ENCODE data around the gene ZC3H13.
"Not testable (repeated sequence)": the region's sequence is repeated elsewhere in the genome, so short reads cannot be mapped to it uniquely, and the experiment has no call there.

Gene ZC3H13

DNA sequence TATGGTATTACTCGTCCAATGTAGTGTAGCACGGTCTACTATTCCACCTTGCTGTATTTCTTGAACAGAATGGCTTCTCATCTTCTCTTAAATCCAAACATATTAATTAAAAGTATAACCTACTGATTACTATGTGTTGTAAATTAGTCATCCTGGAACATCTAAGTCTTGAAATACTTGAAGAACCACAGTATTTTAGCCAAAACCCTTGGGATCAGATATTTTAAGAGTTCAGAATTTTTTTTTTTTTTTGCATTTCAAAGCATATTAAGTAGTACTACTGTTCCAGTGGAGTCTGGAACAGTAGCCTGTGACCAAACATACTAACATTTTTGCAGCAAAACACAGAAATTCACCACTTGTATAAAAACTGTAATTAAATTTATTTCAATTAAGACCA lies 30.1 kb downstream of the ZC3H13 start:
- H3K27ac Mint-ChIP-seq, result no peak overlapping the region
- no peaks in the 10 kb centered on the region for H3K9me3 Mint-ChIP-seq
- no peak overlapping the region for H3K4me3 Mint-ChIP-seq
- no peak for DNase-seq
- peaks cover 4 to 29% of the 10 kb centered on the region in 2 donors for H3K4me1 Mint-ChIP-seq (ENCODE audit: low read depth in 2 of 2)
- H3K27me3 Mint-ChIP-seq, result no peaks in the 10 kb centered on the region
- ATAC-seq (replicated peaks), result no peak
- H3K36me3 Mint-ChIP-seq (ENCODE audit: insufficient read depth), result peaks cover 41% of the 10 kb centered on the region

DNA sequence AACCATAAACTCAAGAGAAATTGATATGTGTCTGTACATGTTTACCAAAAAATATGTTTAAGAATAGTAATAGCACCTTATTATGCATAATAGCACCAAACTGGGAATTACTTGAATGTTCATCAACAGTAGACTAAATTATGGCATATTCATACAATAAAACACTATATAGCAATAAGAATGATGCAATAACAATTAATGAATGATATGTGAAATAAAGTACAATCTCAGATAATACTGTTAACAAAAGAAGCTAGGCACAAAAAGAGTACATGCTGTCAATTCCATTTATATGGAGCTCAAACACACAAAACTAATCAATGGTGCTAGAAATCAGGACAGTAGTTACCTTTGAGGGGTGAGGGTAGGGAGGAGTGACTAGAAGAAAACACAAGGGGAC lies 36.3 kb downstream of the ZC3H13 start:
- H3K4me1 Mint-ChIP-seq (ENCODE audit: low read depth in 2 of 2), result peaks cover 2 to 15% of the 10 kb centered on the region in 2 donors
- no peaks in the 10 kb centered on the region for H3K27me3 Mint-ChIP-seq
- no peak for ATAC-seq (replicated peaks)
- no peak for DNase-seq
- peaks cover 59% of the 10 kb centered on the region for H3K36me3 Mint-ChIP-seq (ENCODE audit: insufficient read depth)
- no peaks in the 10 kb centered on the region for H3K9me3 Mint-ChIP-seq
- no peak overlapping the region for H3K4me3 Mint-ChIP-seq
- H3K27ac Mint-ChIP-seq, result peak overlapping the region in 1 of 2 donors; percentile 73

DNA sequence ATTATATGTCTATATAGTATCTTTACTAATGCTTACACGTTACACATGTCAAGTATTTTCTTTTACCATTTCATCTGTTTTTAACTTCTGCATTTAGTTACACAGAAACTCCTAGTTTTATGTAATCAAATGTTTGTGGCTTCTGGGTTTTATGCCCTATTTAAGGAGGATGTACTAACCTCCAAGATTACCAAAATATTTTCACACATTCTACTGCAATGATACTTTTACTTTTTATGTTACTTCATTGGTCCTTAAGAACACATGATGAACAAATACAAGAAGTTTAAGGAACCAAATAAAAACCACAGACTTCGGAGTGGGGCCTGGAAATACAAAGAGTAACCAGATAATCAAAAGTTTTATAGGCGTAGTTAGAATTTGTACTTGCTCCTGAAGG lies 37.2 kb downstream of the ZC3H13 start:
- peak; percentile 51 for ATAC-seq (replicated peaks)
- peaks cover 2 to 15% of the 10 kb centered on the region in 2 donors for H3K4me1 Mint-ChIP-seq (ENCODE audit: low read depth in 2 of 2)
- no peaks in the 10 kb centered on the region for H3K27me3 Mint-ChIP-seq
- no peak overlapping the region for H3K4me3 Mint-ChIP-seq
- no peak for DNase-seq
- H3K9me3 Mint-ChIP-seq, result no peaks in the 10 kb centered on the region
- H3K27ac Mint-ChIP-seq, result no peak overlapping the region
- peaks cover 63% of the 10 kb centered on the region for H3K36me3 Mint-ChIP-seq (ENCODE audit: insufficient read depth)

DNA sequence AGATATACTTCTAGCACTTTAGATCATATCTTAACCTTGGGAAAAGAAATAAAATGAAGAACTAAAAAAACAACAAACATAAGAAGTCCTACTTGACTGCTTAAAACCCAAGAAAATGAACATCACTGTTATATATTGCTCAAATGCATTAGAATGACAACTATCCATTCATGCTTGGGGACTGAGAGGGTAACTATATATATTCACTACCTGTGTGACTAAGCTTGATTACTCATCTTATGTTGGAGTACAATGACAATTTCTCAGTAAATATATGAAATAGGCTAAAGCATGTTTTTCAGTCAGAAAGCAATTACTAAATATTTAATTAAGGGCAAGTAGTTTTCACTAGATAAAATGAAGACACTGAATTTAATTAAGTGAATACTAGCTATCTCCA lies 40.1 kb downstream of the ZC3H13 start:
- Mint-ChIP-seq H3K9me3 (no peaks in the 10 kb centered on the region), H3K4me1 (ENCODE audit: low read depth in 2 of 2) (peaks cover 2 to 9% of the 10 kb centered on the region in 2 donors), H3K27ac (no peak overlapping the region), H3K27me3 (no peaks in the 10 kb centered on the region), H3K36me3 (ENCODE audit: insufficient read depth) (peaks cover 60% of the 10 kb centered on the region), H3K4me3 (no peak overlapping the region)
- ATAC-seq (replicated peaks) (no peak), DNase-seq (no peak)

DNA sequence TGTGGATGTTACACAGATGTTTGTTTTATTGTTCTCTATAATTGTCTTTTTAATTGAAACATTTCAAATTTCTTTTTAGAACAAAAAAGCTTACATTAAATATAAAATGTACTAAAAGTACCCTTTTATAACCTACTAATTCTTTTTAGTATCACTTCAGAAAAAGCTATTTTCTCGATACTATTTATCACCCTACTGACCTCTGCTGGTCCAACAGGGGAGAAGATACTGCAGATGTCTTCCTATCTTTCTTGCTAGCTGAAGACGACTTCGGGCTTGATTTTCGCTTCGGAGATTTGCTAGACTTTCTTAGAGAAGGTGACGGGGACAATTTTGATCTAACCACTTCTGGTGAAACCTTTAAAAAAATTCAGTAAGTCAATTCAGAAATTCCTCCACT lies 42.4 kb downstream of the ZC3H13 start:
- Mint-ChIP-seq H3K9me3 (no peaks in the 10 kb centered on the region), H3K36me3 (ENCODE audit: insufficient read depth) (peaks cover 50% of the 10 kb centered on the region), H3K4me3 (no peak overlapping the region), H3K27me3 (no peaks in the 10 kb centered on the region), H3K4me1 (ENCODE audit: low read depth in 2 of 2) (peaks cover 0 to 5% of the 10 kb centered on the region in 2 donors), H3K27ac (no peak overlapping the region)
- ATAC-seq (replicated peaks), result no peak
- no peak for DNase-seq

DNA sequence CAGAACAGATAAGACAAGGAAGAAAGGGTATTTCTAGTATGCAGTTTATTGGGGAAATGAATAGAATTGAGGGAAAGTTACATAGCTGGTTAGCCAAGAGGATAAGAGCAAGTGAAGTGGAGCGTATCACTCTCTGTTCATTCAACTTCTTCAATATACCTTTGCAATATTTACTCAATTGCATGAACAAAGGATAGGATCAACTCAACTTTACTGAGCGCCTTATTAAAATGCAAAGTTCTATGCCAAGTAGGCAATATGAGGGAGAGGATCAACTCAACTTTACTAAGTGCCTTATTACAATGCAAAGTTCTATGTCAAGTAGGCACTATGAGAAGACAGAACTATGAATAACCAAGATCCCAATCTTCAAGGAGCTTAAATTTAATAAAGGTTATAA lies 43.9 kb downstream of the ZC3H13 start:
- no peaks in the 10 kb centered on the region for H3K4me1 Mint-ChIP-seq (ENCODE audit: low read depth in 2 of 2)
- H3K36me3 Mint-ChIP-seq (ENCODE audit: insufficient read depth), result peaks cover 51% of the 10 kb centered on the region
- DNase-seq (no peak), ATAC-seq (replicated peaks) (no peak)
- peak overlapping the region in 1 of 2 donors; percentile 3 for H3K27ac Mint-ChIP-seq
- H3K9me3 Mint-ChIP-seq, result no peaks in the 10 kb centered on the region
- no peaks in the 10 kb centered on the region for H3K27me3 Mint-ChIP-seq
- no peak overlapping the region for H3K4me3 Mint-ChIP-seq

DNA sequence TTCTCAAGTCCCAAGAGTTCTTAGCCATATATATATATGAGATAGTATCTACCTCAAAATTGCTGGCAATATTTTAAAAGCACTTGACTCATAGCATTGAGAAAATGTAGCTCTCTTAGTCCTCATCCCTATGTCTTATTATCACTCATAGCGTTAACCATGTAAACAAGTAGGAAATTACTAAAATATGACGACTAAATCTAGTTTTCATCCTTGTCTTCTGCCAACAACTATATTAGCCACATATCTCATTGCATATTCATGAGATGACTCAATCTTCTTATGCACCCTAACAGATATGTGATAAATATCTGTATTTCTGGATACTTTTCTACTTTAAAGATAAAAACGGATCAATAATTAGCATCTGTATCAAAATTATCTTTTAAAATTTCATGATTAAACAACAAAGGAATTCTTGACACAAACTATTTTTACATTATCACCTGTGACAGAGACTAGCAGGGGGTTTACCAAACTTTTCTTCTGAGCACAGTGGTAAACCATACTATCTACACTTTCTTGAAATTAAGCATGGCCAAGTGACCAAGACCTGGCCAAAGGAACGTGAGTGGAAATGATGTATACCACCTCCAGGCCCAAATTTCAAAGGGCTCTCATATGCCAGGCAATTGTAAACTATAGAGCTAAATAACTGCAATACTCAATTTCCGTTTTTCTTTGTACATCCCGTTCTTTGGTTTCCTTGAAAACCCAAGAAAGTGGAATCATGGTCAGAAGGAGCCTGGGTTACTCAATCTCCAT lies 45.7 kb downstream of the ZC3H13 start:
- Mint-ChIP-seq H3K4me3 (no peak overlapping the region), H3K27ac (no peak overlapping the region), H3K27me3 (no peaks in the 10 kb centered on the region), H3K4me1 (ENCODE audit: low read depth in 2 of 2) (no peaks in the 10 kb centered on the region), H3K36me3 (ENCODE audit: insufficient read depth) (peaks cover 54% of the 10 kb centered on the region), H3K9me3 (no peaks in the 10 kb centered on the region)
- no peak for DNase-seq
- no peak for ATAC-seq (replicated peaks)

DNA sequence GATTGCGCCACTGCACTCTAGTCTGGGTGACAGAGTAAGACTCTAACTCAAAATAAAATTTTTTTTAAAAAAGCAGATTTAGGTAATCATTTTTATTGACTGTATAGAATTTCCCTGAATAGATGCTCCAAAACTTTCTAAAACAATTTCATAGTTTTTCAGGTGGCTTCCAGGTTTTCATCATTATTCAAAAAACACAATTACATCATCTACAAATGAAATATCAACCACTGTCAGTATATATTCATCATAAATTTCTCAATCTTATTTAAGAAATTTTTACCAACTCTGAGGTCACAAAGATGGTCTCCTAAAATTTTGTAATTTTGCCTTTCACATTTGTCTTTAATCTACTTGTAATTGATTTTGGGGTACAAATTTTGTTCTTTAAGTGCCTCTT lies 48.1 kb downstream of the ZC3H13 start:
- Mint-ChIP-seq H3K9me3 (no peaks in the 10 kb centered on the region), H3K4me1 (ENCODE audit: low read depth in 2 of 2) (no peaks in the 10 kb centered on the region), H3K27me3 (no peaks in the 10 kb centered on the region), H3K36me3 (ENCODE audit: insufficient read depth) (peaks cover 58% of the 10 kb centered on the region), H3K27ac (no peak overlapping the region), H3K4me3 (no peak overlapping the region)
- DNase-seq (no peak), ATAC-seq (replicated peaks) (no peak)

DNA sequence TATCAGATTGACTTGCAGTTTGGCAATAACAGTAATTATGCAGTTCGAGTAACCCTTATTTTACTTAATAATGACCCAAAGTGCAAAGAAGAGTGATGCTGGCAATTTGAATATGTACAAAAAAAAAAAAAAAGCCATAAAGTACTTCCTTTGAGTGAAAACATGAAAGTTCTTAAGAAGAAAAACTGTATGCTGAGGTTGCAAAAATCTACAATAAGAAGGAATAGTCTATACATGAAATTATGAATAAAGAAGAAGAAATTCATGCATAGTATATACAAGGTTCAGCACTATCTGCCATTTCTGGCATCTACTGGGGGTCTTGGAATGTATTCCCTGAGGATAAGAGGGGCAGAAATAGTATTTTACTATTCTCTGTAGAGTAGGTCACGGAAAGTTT lies 55.9 kb downstream of the ZC3H13 start:
- DNase-seq (no peak), ATAC-seq (replicated peaks) (no peak)
- Mint-ChIP-seq H3K27ac (no peak overlapping the region), H3K4me3 (no peak overlapping the region), H3K27me3 (no peaks in the 10 kb centered on the region), H3K36me3 (ENCODE audit: insufficient read depth) (peaks cover 45% of the 10 kb centered on the region), H3K4me1 (ENCODE audit: low read depth in 2 of 2) (peaks cover 2 to 7% of the 10 kb centered on the region in 2 donors), H3K9me3 (no peaks in the 10 kb centered on the region)

DNA sequence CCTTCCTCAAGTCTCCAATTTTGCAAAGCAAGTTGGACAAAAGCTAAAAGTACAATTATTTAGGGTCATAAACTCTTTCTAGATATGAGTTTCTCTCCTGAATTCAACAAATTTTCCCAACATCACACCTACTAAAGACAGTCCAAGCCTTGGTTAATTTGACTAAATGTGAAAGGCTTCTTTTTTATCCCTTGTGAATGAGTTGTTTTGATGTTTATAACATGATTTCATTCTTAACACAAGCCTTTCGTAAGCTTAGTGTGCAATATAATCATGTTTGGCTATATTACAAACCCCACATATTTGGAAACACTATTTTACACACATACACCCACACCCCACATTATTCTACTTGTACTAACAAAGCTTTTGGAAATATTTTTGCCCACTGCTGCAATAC lies 57.3 kb downstream of the ZC3H13 start:
- H3K27ac Mint-ChIP-seq, result peak overlapping the region in 1 of 2 donors; percentile 68

DNA sequence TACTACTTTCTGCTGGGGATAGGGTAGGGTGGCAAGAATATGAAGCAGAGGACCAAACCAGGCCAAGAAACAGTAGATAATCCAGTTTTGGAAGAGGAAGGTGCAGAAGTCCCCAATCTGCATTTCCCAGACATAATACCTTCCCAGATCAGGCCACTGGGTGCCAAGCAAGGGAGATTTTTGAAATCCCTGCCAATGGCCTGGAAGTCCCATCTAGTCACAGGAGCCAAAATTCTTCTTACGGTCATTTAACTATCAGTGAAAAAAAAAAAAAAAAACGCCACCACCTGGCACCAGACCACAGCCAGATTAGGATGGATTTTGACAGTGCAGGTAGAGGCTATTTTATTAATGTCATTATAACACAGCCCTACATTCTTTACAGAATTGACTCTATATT lies 57.8 kb downstream of the ZC3H13 start:
- H3K4me1 Mint-ChIP-seq (ENCODE audit: low read depth in 2 of 2), result peaks cover 2 to 7% of the 10 kb centered on the region in 2 donors
- DNase-seq, result no peak
- no peaks in the 10 kb centered on the region for H3K27me3 Mint-ChIP-seq

More for the DNA sequence above, 57.3 kb downstream of the ZC3H13 start:
- no peaks in the 10 kb centered on the region for H3K9me3 Mint-ChIP-seq
- H3K36me3 Mint-ChIP-seq (ENCODE audit: insufficient read depth), result peaks cover 31% of the 10 kb centered on the region
- DNase-seq (no peak), ATAC-seq (replicated peaks) (no peak)
- peaks cover 2 to 7% of the 10 kb centered on the region in 2 donors for H3K4me1 Mint-ChIP-seq (ENCODE audit: low read depth in 2 of 2)
- H3K4me3 Mint-ChIP-seq, result no peak overlapping the region
- H3K27me3 Mint-ChIP-seq, result no peaks in the 10 kb centered on the region

DNA sequence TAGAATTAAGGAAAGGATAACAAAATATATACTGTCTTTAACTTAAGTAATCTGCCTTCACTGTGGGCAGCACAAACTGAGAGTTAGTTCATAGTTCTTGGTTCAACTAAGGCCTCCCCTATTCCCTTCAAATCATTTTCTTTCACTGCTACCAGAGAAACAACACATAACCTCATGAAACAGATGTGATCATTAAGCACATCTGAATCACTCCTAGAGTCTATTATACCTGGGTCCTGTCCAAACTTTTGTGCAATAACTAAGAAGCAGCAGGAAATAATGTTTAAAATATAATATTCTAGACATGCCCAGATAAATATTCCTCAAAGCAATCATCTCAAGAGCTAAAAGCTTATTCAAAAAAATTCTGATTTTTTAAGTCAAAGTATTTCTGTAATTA lies 62.9 kb downstream of the ZC3H13 start:
- peaks cover 28% of the 10 kb centered on the region for H3K36me3 Mint-ChIP-seq (ENCODE audit: insufficient read depth)
- no peak overlapping the region for H3K4me3 Mint-ChIP-seq
- no peaks in the 10 kb centered on the region for H3K27me3 Mint-ChIP-seq
- no peaks in the 10 kb centered on the region for H3K9me3 Mint-ChIP-seq
- H3K4me1 Mint-ChIP-seq (ENCODE audit: low read depth in 2 of 2), result peaks cover 2 to 8% of the 10 kb centered on the region in 2 donors
- no peak for ATAC-seq (replicated peaks)
- DNase-seq, result no peak
- H3K27ac Mint-ChIP-seq, result peak overlapping the region in 1 of 2 donors; percentile 2

More for the DNA sequence above, 57.8 kb downstream of the ZC3H13 start:
- no peak overlapping the region for H3K4me3 Mint-ChIP-seq
- H3K9me3 Mint-ChIP-seq, result no peaks in the 10 kb centered on the region
- no peak for ATAC-seq (replicated peaks)
- peaks cover 26% of the 10 kb centered on the region for H3K36me3 Mint-ChIP-seq (ENCODE audit: insufficient read depth)
- H3K27ac Mint-ChIP-seq, result no peak overlapping the region

DNA sequence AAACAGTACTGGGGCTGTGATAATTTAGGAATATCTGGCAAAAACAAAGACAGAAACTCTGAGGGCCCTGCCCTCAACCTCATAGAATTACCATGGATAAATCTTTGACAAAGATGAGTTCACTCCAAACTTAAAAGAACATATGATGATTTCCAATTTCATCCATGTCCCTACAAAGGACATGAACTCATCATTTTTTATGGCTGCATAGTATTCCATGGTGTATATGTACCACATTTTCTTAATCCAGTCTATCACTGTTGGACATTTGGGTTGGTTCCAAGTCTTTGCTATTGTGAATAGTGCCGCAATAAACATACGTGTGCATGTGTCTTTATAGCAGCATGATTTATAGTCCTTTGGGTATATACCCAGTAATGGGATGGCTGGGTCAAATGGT lies 71.4 kb downstream of the ZC3H13 start:
- not testable (repeated sequence) for ATAC-seq (replicated peaks); DNase-seq; H3K9me3 Mint-ChIP-seq; H3K4me3 Mint-ChIP-seq; H3K27me3 Mint-ChIP-seq; H3K27ac Mint-ChIP-seq
- Mint-ChIP-seq H3K4me1 (ENCODE audit: low read depth in 2 of 2) (peaks cover 4 to 25% of the 10 kb centered on the region in 2 donors), H3K36me3 (ENCODE audit: insufficient read depth) (peaks cover 42% of the 10 kb centered on the region)

DNA sequence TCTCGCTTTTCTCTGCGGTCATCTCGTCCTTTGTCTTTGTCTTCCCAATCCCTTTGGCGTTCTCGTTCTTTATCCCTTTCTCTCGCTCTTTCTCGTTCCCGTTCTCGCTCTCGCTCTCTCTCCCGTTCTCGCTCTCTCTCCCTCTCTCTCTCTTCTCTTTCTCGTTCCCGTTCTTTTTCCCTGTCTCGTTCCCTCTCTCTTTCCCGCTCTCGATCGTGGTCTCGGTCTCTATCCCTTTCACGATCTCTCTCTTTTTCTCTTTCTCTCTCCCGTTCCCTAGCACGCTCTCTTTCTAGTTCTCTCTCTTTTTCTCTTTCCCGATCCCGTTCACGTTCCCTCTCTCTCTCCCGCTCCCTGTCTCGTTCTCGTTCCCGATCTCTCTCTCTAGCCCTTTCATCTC lies 77.2 kb downstream of the ZC3H13 start:
- Mint-ChIP-seq H3K4me3 (no peak overlapping the region), H3K4me1 (ENCODE audit: low read depth in 2 of 2) (peaks cover 0 to 21% of the 10 kb centered on the region in 2 donors), H3K9me3 (no peaks in the 10 kb centered on the region), H3K27me3 (no peaks in the 10 kb centered on the region), H3K27ac (no peak overlapping the region), H3K36me3 (ENCODE audit: insufficient read depth) (peaks cover 52% of the 10 kb centered on the region)
- ATAC-seq (replicated peaks) (no peak), DNase-seq (no peak)
